ENCODE measurements around the gene XIRP1.

Gene XIRP1

GRCh38 chr3:39209329-39209970 is 17.1 kb upstream of the XIRP1 start:
- no peak for DNase-seq

DNA sequence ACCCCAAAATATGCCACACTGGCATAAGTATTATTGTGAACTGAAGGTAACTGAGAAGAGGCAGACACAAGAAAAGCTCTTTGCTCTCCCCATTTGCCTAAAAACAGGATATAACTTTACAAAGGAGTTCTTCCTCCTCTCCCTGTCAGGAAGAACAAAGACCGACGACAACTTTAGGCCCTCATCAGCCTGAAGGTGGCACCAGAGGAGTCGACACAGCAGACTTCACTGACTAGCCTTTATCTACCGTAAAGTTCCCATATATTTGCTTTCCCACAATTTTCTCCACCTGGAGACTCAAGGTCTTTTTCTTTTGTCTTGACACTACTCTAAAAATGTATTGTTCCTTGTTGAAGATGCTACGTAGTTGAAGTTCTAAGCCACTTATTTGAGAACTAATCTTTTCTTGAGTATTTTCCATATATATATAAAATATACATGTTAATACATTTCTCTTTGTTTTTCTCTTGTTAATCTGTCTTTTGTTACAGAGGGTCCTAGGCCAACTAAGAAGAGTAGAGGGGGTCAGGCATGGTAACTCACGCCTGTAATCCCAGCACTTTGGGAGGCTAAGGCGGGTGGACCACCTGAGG is 16.2 kb upstream of the XIRP1 start:
- no peak for DNase-seq

- no peak for DNase-seq
These were observed 15.2 kb upstream of the XIRP1 start for GRCh38 chr3:39207361-39208186.

- no peak for DNase-seq
These were observed 13.6 kb upstream of the XIRP1 start for GRCh38 chr3:39205919-39206516.

- no peak for DNase-seq
These were observed 12.7 kb upstream of the XIRP1 start for GRCh38 chr3:39205131-39205530.

- no peak for DNase-seq
These were observed 11.5 kb upstream of the XIRP1 start for GRCh38 chr3:39203860-39204259.

- DNase-seq = no peak
These were observed 11.0 kb upstream of the XIRP1 start for GRCh38 chr3:39203402-39203801.

DNA sequence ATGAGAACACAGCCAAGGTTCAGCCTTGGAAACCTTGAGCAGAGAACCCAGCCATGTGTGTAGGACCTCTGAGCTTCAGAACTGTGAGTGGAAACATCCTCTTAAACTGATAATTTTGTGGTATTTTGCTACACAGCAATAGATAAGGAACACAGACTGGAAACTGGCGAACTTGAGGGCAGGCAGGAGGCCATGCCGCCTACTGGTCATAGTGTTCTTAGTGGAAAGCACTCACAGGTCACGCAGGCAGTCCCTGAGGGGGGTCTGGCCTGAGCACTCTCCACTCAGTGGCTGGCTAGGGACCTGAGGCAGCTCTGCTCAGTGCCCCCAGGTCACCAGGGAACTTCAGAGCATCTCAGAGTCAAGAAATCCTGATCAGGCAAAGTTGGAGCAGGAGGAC is 9.7 kb upstream of the XIRP1 start:
- DNase-seq = no peak

DNA sequence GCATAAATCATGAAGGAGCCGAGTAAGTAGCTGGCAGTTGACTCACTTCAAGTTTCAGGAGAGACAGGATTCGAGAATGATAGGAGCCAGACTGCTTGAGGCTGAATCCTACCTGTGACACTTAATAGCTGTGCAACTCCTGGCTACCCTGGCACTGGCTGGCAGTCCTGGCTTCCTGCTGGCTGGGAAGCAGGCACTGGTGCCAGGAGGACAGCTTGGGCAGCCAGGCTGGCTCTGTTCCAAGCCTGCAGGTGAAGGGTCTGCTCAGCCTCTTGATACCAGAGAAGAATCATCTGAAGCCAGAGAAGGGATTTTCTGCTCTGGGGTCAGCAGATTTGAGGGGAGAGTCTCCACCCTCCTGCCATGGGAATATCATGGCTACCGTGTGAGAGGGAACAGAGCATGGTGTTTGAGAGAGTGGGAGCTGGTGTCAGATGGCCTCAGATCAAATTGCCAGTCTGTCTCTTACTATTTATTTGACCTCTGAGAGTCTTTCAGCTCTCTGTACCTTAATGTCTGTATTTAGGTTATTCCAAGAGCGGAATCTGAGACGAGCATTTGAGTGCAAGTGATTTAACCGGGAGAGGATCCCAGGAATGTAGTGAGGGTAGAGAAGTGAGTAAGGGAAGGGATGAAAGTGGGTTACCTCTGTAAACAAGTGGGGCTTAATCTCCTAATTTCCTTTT is 4.4 kb upstream of the XIRP1 start:
- DNase-seq = peak; percentile 56

DNA sequence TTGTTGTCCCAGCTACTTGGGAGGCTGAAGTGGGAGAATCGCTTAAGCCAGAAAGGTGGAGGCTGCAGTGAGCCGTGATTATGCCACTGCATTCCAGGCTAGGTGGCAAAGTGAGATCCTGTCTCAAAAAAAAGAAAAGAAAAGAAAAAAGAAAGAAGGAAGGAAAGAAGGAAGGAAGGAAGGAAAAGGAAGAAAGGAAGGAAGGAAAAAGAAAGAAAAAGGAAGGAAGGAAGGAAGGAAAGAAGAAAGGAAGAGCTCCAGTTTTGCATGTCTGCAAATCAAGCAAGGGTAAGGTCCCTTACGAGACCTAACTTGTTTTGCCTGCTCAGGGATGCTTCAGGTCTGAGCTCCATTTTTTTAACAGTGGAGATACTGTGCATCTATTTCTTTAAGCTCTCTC is 3.6 kb upstream of the XIRP1 start:
- no peak for DNase-seq

GRCh38 chr3:39193391-39193790 is 996 bp upstream of the XIRP1 start:
- no peak for DNase-seq

GRCh38 chr3:39191773-39192172 is 622 bp downstream of the XIRP1 start:
- DNase-seq = no peak

DNA sequence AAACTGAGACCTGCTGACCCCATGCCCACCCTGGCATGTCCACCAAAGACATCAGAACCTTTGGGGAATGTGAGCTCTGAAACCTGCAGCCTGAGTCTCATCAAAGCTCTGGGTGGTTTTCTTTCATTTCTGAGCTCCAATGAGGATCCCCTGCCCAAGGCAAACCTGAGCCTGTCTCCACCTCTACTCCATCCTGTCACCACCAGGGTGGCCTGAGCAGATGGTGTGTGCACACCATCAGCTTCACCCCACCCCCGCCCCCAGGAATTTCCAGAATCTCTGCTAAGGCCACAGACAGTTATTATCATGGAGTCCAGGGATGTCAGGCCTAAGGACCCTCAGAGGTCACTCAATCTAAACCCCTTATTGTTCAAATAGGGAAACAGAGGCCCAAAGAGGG is 1.3 kb downstream of the XIRP1 start:
- no peak for DNase-seq

DNA sequence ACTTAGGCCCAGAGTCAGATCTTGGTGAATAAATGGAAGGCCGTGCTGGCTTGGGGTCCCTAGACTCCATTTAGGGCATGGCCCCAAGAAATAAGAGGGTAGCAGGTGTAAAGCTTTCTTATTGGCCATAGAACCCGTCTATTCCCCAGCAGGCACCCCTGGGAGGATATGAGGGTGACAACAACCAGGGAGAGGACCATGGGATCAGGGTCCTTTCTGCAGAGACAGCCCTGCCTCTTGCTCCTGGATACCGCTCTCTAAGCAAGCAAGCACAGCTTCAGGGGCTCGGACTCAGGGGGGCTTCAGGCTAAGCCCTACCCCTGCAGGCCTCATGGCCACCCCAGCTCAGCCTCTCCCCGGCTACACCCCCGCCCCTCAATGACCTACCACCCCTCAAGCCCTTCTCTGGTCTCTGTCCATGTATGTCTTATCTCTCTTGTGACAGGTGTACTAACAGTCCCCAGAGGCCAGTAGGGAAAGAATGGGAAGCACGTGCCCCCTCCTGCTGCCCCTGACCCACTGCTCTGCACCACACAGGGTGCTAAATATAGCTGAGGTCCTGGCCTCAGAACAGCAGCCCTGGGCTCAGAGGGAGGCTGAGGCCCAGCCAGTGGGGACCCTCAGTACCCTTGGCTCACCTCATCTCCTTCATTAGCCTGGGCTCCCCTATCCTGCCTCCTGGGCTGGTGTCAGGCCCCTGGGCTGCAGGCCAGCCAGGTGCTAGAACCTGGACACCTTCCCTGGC is 1.9 kb downstream of the XIRP1 start:
- DNase-seq = no peak

GRCh38 chr3:39189959-39190269 is 2.5 kb downstream of the XIRP1 start:
- peak; percentile 56 for DNase-seq

DNA sequence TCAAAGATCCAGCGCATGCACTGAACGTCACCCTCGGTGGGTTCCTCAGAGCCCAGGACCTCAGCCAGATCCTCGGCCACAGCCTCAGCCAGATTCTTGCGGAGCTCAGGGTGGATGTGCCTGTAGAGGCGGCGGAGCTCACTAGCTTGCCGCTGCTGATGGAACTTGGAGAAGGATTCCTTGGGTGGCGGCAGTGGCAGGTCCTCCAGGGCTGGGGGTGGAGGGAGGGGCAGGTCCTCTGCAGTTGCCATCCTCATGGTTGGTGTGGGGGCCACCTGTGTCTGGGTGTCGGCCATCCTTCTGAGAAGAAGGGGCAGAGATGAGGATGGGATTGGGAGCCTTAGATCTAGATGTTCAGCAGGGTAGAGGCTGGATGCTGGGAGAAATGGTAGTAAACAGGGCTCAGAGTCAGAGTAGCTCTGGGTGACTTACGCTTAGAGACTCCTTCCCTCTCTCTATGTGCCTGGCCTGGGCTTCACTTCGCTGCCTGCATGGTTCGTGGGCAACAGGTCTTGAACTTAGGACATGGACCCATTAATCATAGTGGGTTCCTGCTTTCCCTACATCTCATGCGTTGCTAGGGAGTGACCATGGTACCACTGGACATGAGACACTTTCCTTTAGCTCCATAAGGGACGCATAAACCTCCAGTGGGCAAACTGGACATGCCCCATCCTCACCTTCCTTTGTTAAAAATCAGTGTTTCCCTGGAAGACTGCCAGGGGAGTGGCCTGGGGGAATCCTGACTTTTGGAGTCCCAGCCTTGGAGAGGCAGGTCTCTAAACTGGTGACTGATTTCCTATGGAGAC is 3.0 kb downstream of the XIRP1 start:
- DNase-seq = no peak

- DNase-seq = no peak
These were observed 3.9 kb downstream of the XIRP1 start for GRCh38 chr3:39188271-39189149.

DNA sequence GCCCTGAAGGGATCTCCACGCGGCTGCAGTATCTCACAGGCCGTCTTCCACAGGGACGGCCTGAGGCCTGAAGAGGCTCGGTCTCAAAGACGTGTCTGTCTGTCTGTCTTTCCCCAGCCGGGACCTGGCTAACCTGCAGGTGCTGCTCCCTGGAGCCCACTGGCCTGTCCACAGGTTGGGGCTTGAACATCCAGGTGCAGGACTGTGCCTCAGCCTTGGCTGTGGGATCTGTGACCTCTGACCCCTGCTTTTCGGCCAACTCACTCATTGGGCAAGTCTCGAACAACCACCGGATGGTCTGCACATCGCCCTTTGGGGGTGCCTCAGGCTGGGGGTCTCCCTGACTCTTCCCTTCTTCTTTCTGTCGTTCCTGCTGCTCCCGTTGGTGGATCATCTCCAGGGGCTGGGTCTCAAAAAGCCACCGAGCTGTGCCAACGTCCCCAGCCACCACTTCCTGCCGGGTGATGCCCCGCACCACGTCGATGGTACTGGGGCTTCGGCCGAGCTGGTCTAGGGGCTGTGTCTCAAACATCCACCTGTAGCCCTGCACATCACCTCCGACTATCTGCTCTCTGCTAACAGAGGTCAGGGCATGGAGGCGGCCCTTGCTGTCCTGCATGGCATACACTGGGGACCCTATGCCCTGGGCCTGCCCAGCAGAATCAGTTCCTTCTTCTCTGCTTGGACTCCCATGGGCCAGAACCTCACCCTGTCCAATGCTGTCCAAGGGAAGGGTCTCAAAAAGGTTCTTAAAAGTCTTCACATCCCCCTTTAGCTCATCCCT is 4.8 kb downstream of the XIRP1 start:
- no peak for DNase-seq

- DNase-seq = no peak
These were observed 5.7 kb downstream of the XIRP1 start for GRCh38 chr3:39186692-39187151.

Measured in NCI-H2171 treated with DMSO at 0.1 percent for 48 hours (cell line).